Measurements from ENCODE around the gene GFAP.

- TF ChIP-seq EGR1 (IDR thresholded peaks at IDR 0.05) = no peak
- TF ChIP-seq EP300 (IDR thresholded peaks at IDR 0.05; ENCODE audit: borderline replicate concordance) = no peak
- no peak for TF ChIP-seq YY1 (IDR thresholded peaks at IDR 0.05; ENCODE audit: low read depth)
- TF ChIP-seq FOXM1 (IDR thresholded peaks at IDR 0.05; ENCODE audit: borderline replicate concordance, low read depth) = no peak
- TF ChIP-seq, protein P1, sequence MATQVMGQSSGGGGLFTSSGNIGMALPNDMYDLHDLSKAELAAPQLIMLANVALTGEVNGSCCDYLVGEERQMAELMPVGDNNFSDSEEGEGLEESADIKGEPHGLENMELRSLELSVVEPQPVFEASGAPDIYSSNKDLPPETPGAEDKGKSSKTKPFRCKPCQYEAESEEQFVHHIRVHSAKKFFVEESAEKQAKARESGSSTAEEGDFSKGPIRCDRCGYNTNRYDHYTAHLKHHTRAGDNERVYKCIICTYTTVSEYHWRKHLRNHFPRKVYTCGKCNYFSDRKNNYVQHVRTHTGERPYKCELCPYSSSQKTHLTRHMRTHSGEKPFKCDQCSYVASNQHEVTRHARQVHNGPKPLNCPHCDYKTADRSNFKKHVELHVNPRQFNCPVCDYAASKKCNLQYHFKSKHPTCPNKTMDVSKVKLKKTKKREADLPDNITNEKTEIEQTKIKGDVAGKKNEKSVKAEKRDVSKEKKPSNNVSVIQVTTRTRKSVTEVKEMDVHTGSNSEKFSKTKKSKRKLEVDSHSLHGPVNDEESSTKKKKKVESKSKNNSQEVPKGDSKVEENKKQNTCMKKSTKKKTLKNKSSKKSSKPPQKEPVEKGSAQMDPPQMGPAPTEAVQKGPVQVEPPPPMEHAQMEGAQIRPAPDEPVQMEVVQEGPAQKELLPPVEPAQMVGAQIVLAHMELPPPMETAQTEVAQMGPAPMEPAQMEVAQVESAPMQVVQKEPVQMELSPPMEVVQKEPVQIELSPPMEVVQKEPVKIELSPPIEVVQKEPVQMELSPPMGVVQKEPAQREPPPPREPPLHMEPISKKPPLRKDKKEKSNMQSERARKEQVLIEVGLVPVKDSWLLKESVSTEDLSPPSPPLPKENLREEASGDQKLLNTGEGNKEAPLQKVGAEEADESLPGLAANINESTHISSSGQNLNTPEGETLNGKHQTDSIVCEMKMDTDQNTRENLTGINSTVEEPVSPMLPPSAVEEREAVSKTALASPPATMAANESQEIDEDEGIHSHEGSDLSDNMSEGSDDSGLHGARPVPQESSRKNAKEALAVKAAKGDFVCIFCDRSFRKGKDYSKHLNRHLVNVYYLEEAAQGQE (IDR thresholded peaks at IDR 0.05; ENCODE audit: low read depth) = no peak
- TF ChIP-seq CREB1 (IDR thresholded peaks at IDR 0.05; ENCODE audit: low read depth) = no peak
- TF ChIP-seq, protein P2, sequence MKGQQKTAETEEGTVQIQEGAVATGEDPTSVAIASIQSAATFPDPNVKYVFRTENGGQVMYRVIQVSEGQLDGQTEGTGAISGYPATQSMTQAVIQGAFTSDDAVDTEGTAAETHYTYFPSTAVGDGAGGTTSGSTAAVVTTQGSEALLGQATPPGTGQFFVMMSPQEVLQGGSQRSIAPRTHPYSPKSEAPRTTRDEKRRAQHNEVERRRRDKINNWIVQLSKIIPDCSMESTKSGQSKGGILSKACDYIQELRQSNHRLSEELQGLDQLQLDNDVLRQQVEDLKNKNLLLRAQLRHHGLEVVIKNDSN (IDR thresholded peaks at IDR 0.05) = no peak
- no peak for TF ChIP-seq RAD21 (IDR thresholded peaks at IDR 0.05; ENCODE audit: low read depth)
- no peak for TF ChIP-seq NFIC (IDR thresholded peaks at IDR 0.05)
- TF ChIP-seq TCF12 (IDR thresholded peaks at IDR 0.05; ENCODE audit: low read depth) = no peak
- no peak for TF ChIP-seq TAF1 (IDR thresholded peaks at IDR 0.05; ENCODE audit: low read depth)
- TF ChIP-seq CEBPB (IDR thresholded peaks at IDR 0.05) = no peak
- TF ChIP-seq MAX (IDR thresholded peaks at IDR 0.05) = no peak
Observed at GRCh38 chr17:44924107-44924544, 8.8 kb upstream of the GFAP start.

All from Ishikawa (cell line).